M059J (cell line): ENCODE results near the gene HMCN2. TPM values are rescaled to one million over a fixed set of nuclear protein-coding genes. Genes with fewer than 3 reads are reported as not detected.

ENCODE experiments used
- DNase-seq: peaks from one replicate; pipeline ENCODE4 v3.0.0-alpha.2; 2012; ENCODE audit warnings: low read depth
- total RNA-seq: library from RNA; depleted of rRNA; stranded (reverse); fragments of >200 nt; shearing (Covaris generic); gene quantifications from 2 replicates; pipeline ENCODE4 v1.2.3, GENCODE V29; 2014

Gene HMCN2
- total RNA-seq, 1 experiment from 2014 or later = not detected

GRCh38 chr9:130465383-130466096 lies 200.0 kb downstream of the HMCN2 start:
- no peak for DNase-seq

DNA sequence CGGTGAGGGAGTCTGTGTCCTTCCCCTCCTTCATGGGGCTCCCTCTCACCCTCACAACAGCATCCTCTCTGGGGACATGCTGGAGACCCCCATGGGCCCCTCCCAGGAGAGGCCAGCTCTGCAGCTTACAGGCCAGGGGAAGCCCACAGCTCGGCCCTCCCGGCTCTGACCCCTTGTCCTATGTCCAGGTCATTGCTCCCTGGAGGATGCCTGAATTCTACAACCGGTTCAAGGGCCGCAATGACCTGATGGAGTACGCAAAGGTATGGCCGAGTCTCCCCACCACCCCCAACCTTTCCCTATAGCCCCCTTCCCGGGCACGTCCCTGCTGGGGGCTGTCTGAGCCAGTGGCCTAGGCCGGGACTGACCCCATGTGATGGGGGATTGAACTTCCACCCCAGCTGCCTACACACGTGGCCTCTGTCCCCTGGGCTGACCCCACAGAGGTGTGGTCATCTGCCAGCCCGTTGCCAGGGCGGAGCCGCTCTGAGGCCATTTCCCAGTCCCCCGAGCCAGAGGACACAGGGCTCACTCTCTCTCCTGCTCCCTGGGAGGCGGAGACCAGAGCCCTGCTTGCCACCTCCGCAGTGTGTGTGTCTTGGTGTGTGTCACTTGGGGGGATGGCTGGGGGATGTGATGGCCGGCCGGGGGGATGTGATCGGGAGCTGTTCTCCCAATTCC lies 201.1 kb downstream of the HMCN2 start:
- DNase-seq = no peak

GRCh38 chr9:130467316-130467715 lies 201.8 kb downstream of the HMCN2 start:
- DNase-seq = no peak

DNA sequence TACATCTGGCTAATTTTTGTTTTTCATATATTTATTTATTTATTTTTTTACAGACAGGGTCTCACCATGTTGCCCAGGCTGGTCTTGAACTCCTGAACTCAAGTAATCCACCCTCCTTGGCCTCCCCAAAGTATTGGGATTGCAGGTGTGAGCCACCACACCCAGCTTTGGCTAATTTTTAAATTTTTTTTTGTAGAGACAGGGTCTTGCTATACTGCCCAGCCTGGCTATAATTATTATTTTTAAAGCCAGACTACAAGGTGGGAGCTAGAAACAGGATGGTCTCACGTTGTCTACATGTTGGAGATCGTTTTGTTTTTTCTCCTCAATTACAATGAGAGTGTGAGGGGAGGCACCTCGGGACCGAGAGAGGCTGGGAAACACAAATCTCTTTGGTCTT lies 203.0 kb downstream of the HMCN2 start:
- no peak for DNase-seq

DNA sequence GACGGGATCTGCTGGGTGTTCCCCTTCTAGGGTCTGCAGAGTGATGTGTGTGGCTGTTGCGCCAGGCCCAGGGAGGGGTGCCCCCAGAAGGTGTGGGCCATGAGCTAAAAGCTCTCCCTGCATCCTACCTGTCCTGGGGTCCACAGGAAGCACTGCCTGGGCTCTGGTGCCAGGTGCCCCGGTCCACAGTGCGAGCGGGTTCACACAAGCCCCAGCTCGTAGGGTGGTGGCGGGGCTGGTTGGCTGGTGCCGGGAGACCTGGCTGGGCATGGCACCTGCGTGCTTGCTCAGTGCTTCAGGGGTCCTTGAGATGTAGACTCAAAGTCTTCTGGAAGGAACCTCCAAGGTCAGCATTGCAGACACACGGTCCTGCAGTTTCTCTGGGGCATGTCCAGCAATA lies 204.7 kb downstream of the HMCN2 start:
- no peak for DNase-seq

DNA sequence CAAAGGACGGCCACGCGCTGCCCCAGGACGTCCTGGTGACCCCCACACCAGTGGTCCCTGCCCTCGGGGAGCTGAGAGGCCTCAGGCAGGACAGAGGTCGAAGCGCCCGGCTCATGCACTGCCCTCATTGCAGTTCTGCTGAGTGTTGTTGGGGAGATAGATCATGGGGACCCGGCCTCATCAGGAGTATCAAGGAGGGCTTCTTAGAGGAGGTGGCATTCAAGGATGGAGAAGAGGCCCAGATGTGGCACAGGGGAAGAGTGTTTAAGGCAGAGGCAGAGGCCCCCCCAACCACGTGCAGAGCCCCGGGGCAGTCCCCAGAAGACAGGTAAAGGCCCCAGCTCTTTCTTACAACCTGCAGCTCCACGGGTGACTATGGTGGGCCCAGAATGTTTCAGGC lies 205.4 kb downstream of the HMCN2 start:
- no peak for DNase-seq

DNA sequence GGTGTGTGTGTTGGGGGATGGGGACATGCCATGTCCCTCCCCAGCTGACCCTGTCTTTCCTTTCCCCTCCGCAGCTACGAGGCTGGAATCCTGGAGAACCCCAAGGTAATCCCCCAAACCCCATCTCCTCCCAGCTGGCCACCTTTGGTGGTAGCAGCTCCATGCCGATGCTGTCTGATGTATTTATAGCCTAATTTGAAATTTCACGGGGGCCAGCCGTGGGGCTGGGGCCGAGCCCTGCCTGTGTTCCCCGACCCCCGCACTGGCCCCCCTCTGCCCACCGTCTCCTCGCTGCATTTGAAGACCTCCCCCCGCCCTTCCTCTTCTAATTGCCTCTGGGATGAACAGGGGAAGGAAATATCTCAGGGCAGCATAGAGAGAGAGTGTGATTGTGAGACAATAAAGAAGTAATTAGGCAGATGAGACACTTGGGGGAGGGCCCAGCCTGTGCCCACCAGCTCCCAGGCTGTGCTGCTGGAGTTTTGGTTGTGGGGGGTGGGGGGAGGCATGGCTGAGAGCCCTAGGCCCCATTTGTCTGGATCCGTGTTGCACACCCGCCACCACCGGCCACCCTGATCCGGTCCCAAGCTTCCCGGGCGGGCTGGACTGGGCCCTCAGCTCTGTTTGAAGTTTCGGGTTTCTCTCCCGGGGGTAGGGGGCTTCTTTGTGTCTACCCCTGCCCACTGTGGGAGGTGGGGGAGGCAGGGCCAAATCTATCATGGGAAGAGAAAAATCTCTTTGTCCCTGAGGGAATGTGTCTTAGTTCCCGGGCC lies 206.0 kb downstream of the HMCN2 start:
- no peak for DNase-seq

DNA sequence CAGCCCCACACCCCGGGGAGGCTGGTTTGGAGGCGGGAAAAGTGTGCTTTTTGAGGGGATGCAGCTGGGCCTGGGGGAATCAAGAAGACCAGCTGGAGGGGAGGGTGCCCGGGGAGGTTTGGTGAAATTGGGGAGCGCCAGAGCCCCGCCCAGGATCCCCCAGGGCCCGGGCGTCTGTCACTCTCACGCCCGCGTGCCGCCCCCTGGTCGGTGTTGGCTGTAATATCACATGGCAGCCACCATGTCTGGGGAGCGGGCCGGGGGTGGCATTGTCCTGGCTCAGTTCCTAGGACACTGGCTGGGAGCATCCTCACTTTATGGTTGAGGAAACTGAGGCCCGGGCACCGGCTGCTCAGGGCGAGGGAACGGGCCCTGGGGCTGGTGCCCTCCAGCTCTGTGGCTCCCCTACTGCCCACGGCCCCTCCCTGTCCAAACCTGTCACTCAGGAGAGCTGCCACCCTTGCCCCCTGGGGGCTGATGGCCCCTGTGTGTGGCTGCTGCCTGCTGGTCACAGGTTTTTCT lies 206.7 kb downstream of the HMCN2 start:
- DNase-seq = no peak

DNA sequence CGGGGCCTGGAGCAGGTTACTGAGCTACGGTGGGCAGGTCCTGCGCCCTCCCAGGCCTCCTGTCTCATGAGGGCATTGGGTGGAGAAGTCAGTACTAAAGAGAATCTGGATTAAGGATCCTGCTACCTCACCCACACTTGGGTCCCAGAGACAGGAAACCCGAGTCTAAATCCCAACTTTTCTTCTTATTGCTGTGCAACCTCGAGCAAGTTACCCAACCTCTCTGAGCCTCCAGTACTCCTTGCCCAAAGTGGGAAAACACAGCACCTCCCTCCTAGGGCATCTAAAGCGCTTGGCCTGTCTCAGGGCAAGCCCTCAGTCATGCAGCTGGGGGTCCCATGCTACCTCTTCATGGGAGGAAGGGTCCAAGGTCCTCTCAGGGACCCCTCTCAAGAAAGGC lies 207.4 kb downstream of the HMCN2 start:
- DNase-seq = no peak

GRCh38 chr9:130473566-130473965 lies 208.0 kb downstream of the HMCN2 start:
- peak; percentile 21 for DNase-seq

DNA sequence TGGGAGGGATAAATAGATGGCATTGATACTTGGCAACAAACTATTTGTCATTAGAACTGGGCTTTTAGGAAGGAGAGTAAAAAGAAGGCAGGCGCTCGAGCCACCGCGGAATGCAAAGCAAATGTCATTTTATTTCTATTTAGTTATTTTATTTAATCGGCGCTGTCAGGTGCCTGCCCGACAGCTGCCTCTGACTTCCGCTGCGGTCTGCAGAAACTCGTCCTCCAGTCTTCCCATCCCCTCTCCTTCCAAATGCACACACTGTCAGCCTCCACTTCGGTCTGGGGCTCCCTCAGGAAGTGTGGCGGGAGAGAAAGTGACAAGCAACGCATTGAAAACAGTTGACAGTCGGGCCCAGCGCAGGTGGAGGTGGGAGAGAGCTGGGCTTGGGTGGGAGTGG lies 208.5 kb downstream of the HMCN2 start:
- no peak for DNase-seq

GRCh38 chr9:130476151-130476730 lies 210.7 kb downstream of the HMCN2 start:
- DNase-seq = no peak

DNA sequence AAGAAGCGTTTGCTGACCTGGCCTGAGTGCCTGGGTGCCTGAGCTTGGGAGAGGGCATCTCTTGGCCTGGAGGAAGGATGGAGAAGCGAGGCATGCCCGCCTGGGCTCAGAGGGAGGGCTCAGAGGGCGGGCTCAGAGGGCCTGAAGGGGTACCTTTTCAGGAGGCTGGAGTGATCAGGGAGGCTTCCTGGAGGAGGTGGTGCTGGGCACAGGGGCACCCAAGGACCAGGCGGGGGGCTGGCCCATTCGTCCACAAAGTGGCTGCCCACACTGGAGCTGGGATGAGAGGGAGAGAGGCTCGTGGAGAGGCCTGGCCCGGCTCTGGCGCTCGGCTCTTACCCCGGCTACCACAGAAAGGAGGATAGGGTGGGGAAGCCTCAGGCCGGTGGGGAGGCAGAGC lies 212.0 kb downstream of the HMCN2 start:
- no peak for DNase-seq

DNA sequence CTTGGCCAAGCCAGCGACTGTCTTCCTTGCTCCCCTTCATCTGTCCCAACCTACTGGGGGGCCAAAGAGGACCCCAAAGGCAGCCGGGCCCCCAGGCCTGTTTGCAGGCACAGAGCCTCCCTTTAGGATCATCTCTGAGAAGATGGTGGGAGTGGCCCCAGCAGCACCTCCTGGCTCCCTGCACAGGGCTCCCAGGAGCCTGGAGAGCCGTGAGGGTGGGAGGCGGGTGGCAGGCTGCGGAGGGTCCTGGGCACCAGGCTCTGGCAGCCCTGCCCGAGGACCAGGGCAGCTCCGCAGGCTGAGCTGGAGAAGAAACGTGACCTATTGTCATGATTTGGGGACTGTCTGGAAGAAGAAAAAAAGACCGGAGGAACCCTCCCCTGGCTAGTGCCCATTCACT lies 212.6 kb downstream of the HMCN2 start:
- DNase-seq = no peak

DNA sequence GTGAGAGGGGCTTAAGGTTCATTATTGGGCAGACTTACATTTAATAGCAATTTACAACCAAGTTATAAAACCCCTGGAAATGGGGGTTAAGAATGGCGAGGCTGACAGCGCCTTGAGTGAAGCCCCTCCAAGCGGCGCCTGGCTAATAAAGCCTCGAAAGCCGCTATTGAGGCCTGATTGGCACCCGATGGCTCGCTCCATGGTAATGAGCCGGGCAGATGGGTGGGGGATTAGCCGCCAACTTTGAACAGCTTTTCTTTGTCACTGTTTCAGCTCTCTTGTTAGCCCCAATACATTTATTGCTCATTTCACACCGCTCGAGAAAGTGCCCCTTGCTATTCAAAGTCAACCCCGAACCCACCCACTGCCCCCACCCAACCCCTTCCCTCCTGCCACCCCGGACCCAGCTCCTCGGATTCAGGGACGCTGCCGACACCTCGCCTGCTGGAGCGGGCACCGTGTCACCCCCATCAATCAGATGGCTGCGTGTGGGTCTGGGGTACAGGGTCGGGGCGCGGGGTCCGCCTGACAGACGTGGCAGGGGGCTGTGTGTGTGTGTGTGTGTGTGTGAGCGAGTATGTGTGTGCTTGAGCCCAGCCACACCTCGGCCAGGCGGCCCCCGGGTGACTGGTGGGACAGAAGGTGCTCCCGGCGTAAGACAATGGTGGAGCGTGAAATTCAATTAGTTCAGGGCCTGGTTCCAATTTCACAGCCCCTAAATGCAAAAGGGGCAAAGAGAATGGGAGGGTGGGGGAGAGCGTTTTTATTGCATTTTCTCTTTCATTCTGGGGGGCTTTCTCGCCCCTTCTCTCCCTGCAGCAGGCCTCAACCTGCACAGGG lies 213.4 kb downstream of the HMCN2 start:
- DNase-seq = no peak

GRCh38 chr9:130479587-130479986 lies 214.0 kb downstream of the HMCN2 start:
- no peak for DNase-seq

GRCh38 chr9:130480673-130481072 lies 215.1 kb downstream of the HMCN2 start:
- DNase-seq = peak; percentile 30

DNA sequence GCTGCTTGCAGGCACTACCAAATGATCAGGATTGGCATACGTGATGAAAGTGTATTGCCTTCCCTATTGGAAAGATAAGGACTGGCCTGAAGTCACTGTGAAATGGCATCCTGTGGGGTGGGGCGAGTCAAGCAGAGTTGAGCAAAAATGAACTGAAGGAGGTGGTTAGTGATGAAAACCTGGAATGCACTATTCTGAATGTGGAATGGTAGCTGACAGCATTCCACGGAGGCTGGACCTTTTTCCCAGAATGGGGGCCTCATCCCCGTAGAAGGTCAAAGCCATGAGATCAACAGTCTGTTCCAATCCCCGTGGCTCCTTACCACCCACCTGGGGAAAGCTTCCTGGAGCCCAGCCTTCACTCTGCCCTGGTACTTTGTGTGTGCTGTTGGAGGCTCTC lies 216.9 kb downstream of the HMCN2 start:
- DNase-seq = no peak

GRCh38 chr9:130483371-130483971 lies 217.9 kb downstream of the HMCN2 start:
- no peak for DNase-seq
